ENCODE results near the gene PSMD1.

PSMD1 gene

DNA sequence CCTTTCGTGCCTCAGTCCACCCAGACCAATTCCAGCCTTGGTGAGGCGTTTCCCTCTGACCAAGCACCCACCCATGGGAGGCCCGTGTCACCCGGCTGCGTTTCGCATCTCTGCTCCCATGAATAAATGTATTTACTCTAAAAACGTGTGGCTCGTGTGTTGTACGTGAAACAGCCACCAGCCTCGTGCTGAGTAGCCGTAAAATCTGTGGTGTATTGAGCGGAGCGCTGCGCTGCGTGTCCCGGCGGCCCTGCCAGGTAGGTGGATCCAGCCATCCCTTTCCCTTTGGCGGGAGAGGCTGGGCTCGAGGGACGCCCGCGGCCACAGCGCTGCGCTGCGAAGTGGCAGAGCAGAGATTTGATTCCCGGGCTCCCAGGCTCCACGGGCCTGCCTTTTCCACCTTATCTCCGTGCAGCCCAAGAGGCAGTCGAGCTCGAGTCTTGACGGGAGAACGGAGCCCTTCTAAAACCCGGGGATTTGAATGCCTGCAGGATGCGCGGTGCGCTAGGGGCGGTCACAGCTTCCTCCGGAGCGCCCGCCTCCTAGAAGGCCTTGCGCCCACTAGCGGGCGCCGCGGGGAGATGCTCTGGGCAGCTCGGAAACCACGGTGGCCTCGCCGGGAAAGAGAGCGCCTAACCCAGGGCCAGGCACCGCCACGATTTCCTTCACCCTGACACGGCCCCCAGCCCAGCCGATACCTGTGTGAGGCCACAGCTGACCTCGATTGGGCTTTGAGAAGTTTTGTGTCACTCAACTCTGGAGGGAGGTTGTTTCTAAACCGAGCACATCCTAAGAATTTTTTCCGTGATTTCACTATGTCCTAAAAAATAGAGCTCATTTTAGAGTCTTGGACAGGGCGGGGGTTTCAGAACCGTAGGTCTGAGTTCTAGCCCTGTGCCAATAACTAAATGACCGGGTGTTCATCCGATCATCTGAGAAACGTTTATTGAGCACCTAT is 3.9 kb upstream of the PSMD1 start:
- TF ChIP-seq SIN3A (IDR thresholded peaks at IDR 0.05; ENCODE audit: borderline replicate concordance, insufficient read depth, low read length): no peak
- TF ChIP-seq POLR2AphosphoS5 (IDR thresholded peaks at IDR 0.05; ENCODE audit: low read depth, low read length): peak; percentile 56; the same call in 1 of the 2 replicates
- TF ChIP-seq FOXP2 (optimal IDR thresholded peaks at IDR 0.05; ENCODE audit: borderline replicate concordance, extremely low read depth, extremely low read length, insufficient read depth): no peak
- no peak for TF ChIP-seq TAF1 (IDR thresholded peaks at IDR 0.05; ENCODE audit: borderline replicate concordance, insufficient read depth, low read length)
- TF ChIP-seq, protein P1, sequence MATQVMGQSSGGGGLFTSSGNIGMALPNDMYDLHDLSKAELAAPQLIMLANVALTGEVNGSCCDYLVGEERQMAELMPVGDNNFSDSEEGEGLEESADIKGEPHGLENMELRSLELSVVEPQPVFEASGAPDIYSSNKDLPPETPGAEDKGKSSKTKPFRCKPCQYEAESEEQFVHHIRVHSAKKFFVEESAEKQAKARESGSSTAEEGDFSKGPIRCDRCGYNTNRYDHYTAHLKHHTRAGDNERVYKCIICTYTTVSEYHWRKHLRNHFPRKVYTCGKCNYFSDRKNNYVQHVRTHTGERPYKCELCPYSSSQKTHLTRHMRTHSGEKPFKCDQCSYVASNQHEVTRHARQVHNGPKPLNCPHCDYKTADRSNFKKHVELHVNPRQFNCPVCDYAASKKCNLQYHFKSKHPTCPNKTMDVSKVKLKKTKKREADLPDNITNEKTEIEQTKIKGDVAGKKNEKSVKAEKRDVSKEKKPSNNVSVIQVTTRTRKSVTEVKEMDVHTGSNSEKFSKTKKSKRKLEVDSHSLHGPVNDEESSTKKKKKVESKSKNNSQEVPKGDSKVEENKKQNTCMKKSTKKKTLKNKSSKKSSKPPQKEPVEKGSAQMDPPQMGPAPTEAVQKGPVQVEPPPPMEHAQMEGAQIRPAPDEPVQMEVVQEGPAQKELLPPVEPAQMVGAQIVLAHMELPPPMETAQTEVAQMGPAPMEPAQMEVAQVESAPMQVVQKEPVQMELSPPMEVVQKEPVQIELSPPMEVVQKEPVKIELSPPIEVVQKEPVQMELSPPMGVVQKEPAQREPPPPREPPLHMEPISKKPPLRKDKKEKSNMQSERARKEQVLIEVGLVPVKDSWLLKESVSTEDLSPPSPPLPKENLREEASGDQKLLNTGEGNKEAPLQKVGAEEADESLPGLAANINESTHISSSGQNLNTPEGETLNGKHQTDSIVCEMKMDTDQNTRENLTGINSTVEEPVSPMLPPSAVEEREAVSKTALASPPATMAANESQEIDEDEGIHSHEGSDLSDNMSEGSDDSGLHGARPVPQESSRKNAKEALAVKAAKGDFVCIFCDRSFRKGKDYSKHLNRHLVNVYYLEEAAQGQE (IDR thresholded peaks at IDR 0.05; ENCODE audit: insufficient read depth in 1 of 2, low read depth in 2 of 2, low read length in 2 of 2): no peak

DNA sequence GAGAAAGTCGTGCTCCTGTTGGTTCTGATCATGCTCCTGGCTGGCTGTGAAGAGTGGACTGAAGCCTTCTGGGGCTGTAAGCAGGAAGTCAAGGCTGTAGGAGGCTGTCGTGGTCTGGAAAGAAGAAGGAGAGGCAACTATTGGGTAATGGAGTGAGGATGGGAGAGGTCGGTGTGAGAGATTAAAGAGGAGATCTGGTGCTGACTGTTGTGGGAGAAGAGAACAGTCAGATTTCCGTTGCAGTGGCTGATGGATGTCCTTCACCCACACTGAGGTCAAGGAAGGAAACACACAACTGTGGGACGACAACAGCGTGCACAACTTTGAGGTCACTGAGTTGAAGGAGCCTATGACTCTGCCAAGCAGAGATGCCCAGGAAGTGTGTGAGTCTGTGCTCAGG is 2.8 kb upstream of the PSMD1 start:
- no peak for TF ChIP-seq POLR2AphosphoS5 (IDR thresholded peaks at IDR 0.05; ENCODE audit: low read depth, low read length)
- TF ChIP-seq, protein P1 (IDR thresholded peaks at IDR 0.05; ENCODE audit: insufficient read depth in 1 of 2, low read depth in 2 of 2, low read length in 2 of 2): no peak
- no peak for TF ChIP-seq TAF1 (IDR thresholded peaks at IDR 0.05; ENCODE audit: borderline replicate concordance, insufficient read depth, low read length)
- no peak for TF ChIP-seq FOXP2 (optimal IDR thresholded peaks at IDR 0.05; ENCODE audit: borderline replicate concordance, extremely low read depth, extremely low read length, insufficient read depth)
- no peak for TF ChIP-seq SIN3A (IDR thresholded peaks at IDR 0.05; ENCODE audit: borderline replicate concordance, insufficient read depth, low read length)

DNA sequence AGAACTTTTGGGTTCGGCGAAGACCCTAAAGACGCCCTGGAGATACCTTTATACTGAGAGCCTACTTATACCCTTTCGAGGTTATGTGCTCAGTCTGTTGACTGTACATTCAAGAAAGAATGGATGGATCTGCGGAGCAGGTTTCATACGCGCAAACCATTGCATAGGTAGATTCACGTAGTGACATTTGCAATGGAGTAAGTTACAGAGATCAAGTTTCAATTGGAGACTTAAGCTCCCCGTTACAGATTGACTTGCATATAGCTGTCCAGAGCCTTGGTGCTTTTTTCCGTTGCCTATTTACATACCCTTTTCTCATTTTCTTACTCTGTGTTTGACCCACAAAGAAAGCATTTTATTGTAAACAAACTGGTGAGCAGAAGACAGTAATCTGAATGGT is 923 bp downstream of the PSMD1 start:
- TF ChIP-seq SIN3A (IDR thresholded peaks at IDR 0.05; ENCODE audit: borderline replicate concordance, insufficient read depth, low read length) (no peak), FOXP2 (optimal IDR thresholded peaks at IDR 0.05; ENCODE audit: borderline replicate concordance, extremely low read depth, extremely low read length, insufficient read depth) (no peak), TAF1 (IDR thresholded peaks at IDR 0.05; ENCODE audit: borderline replicate concordance, insufficient read depth, low read length) (no peak), POLR2AphosphoS5 (IDR thresholded peaks at IDR 0.05; ENCODE audit: low read depth, low read length) (no peak)
- TF ChIP-seq, protein P1 (IDR thresholded peaks at IDR 0.05; ENCODE audit: insufficient read depth in 1 of 2, low read depth in 2 of 2, low read length in 2 of 2): no peak

DNA sequence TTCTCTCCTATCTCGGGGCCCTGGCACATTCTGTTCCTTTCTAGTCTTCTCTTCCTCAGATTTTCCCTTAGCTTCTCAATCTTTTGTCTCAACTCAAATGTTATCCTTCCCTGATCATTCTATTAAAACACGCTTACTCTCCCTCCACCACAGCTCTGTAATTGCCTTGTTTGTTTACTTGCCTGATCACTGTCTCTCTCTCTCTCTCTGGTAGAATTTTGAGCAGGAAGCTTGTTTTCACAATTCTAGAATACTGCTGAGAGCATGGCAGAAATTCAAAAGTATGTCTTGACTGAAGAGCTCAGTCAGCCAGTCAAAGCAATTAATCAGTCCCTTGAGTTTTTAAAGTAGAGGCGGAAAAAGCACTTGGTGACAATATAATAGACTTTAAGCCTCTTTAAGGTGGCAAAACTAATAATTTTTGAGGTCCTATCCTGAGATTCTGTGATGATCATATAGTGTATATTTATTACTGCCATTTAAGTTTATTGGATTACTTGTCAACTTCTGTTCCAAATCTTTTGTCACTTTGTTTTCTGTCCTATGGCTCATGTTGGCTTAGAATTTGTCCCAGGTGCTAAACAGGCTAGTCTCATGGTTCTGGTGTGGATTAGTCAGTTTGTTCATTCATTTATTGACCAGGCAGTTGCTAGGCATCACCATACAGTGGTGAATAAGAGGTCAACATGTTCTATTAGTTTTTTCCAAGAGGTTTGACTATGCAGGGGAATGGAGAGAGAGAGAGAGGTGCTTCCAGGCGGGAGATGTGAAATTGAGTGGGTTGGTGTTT is 2.3 kb downstream of the PSMD1 start:
- no peak for TF ChIP-seq TAF1 (IDR thresholded peaks at IDR 0.05; ENCODE audit: borderline replicate concordance, insufficient read depth, low read length)
- TF ChIP-seq, protein P1 (IDR thresholded peaks at IDR 0.05; ENCODE audit: insufficient read depth in 1 of 2, low read depth in 2 of 2, low read length in 2 of 2): no peak
- no peak for TF ChIP-seq SIN3A (IDR thresholded peaks at IDR 0.05; ENCODE audit: borderline replicate concordance, insufficient read depth, low read length)
- no peak for TF ChIP-seq FOXP2 (optimal IDR thresholded peaks at IDR 0.05; ENCODE audit: borderline replicate concordance, extremely low read depth, extremely low read length, insufficient read depth)
- no peak for TF ChIP-seq POLR2AphosphoS5 (IDR thresholded peaks at IDR 0.05; ENCODE audit: low read depth, low read length)

Data from PFSK-1 (cell line).